GM23338 (cell line): ENCODE data around the gene GADD45A. TPM values are rescaled to one million over a fixed set of nuclear protein-coding genes. Genes with fewer than 3 reads are reported as not detected.
A peak's percentile ranks its signal among the peaks of the same experiment; 100 is the strongest.

ENCODE experiments used
- ATAC-seq: fragments of 200-7000 bp; cut with Tn5 transposase; 3 replicates; pipeline ENCODE4 v1.9.1; 2020
- DNase-seq: peaks from one replicate; pipeline ENCODE4 v3.0.0-alpha.2; 2015; ENCODE audit warnings: low spot score
- H2AFZ ChIP-seq: fragments of 200-600 bp; sonication (generic); 2 replicates; pipeline ENCODE4 v1.8.0; 2016; ENCODE audit warnings: antibody characterized with exemption, mild to moderate bottlenecking, moderate library complexity
- H3F3A ChIP-seq: fragments of 200-600 bp; sonication (generic); replicated peaks from 2 replicates; pipeline ENCODE4 v1.8.0; 2017; ENCODE audit warnings: antibody characterized with exemption, mixed run types, low read depth
- H3K27ac ChIP-seq: fragments of 200-600 bp; sonication (generic); 2 replicates; pipeline ENCODE4 v1.6.1; 2016; ENCODE audit warnings: low read depth
- H3K27me3 ChIP-seq: fragments of 200-600 bp; sonication (generic); 2 replicates; pipeline ENCODE4 v1.8.0; 2016; ENCODE audit warnings: mild to moderate bottlenecking, mixed run types, moderate library complexity; ENCODE audit not compliant: insufficient read depth
- H3K36me3 ChIP-seq: fragments of 200-600 bp; sonication (generic); 2 replicates; pipeline ENCODE4 v1.8.0; 2016; ENCODE audit warnings: mild to moderate bottlenecking; ENCODE audit not compliant: insufficient read depth
- H3K4me1 ChIP-seq: fragments of 200-600 bp; sonication (generic); 2 replicates; pipeline ENCODE4 v1.8.0; 2016; ENCODE audit warnings: mild to moderate bottlenecking, moderate library complexity; ENCODE audit not compliant: insufficient read depth
- H3K4me2 ChIP-seq: fragments of 200-600 bp; sonication (generic); 2 replicates; pipeline ENCODE4 v1.7.1; 2017; ENCODE audit warnings: mixed run types
- H3K4me3 ChIP-seq: fragments of 200-600 bp; sonication (generic); 2 replicates; pipeline ENCODE4 v1.6.1; 2016; ENCODE audit warnings: mixed run types
- H3K79me2 ChIP-seq: fragments of 200-600 bp; sonication (generic); replicated peaks from 2 replicates; pipeline ENCODE4 v1.8.0; 2017; ENCODE audit warnings: mild to moderate bottlenecking; ENCODE audit not compliant: insufficient read depth
- H3K9me2 ChIP-seq: fragments of 200-600 bp; sonication (generic); 2 replicates; pipeline ENCODE4 v1.8.0; 2017; ENCODE audit not compliant: insufficient read depth
- H4K20me1 ChIP-seq: fragments of 200-600 bp; sonication (generic); replicated peaks from 2 replicates; pipeline ENCODE4 v1.8.0; 2017; ENCODE audit warnings: mild to moderate bottlenecking; ENCODE audit not compliant: insufficient read depth
- H3K27ac Mint-ChIP-seq: 2 replicates; pipeline ENCODE4 v1.8.0; 2020; ENCODE audit warnings: inconsistent platforms, mild to moderate bottlenecking, moderate library complexity, mixed read lengths
- H3K27me3 Mint-ChIP-seq: 3 replicates; pipeline ENCODE4 v1.8.0; 2022; ENCODE audit warnings: low read depth, mild to moderate bottlenecking, moderate library complexity, mixed read lengths, inconsistent platforms; ENCODE audit not compliant: insufficient read depth, poor library complexity
- H3K36me3 Mint-ChIP-seq: 3 replicates; pipeline ENCODE4 v1.8.0; 2021; ENCODE audit warnings: low read depth, mild to moderate bottlenecking, inconsistent platforms, moderate library complexity, mixed read lengths
- H3K4me1 Mint-ChIP-seq: 3 replicates; pipeline ENCODE4 v1.8.0; 2020; ENCODE audit warnings: mild to moderate bottlenecking, inconsistent platforms, mixed read lengths
- H3K4me3 Mint-ChIP-seq: 3 replicates; pipeline ENCODE4 v1.8.0; 2021; ENCODE audit warnings: moderate library complexity, mild to moderate bottlenecking, inconsistent platforms, mixed read lengths
- H3K9me3 Mint-ChIP-seq: 3 replicates; pipeline ENCODE4 v1.8.0; 2020; ENCODE audit warnings: moderate library complexity, mild to moderate bottlenecking, inconsistent platforms, mixed read lengths
- CREB1 ChIP-seq: fragments of 250-450 bp; sonication (Bioruptor Pico); IDR thresholded peaks from 2 replicates; pipeline ENCODE4 v1.5.0; 2020; ENCODE audit warnings: low read depth, mild to moderate bottlenecking, moderate library complexity
- CTCF ChIP-seq, 2 experiments: fragments of 200-600 bp in 1 of 2; sonication (generic) in 1 of 2; conservative IDR thresholded peaks; 2 replicates each; pipeline versions ENCODE4 v1.5.1 to v1.6.1; 2016 to 2017; ENCODE audit warnings: antibody characterized with exemption in 2 of 2, low read depth in 2 of 2, mild to moderate bottlenecking in 2 of 2, moderate library complexity in 1 of 2
- ETS1 ChIP-seq: IDR thresholded peaks from 2 replicates; pipeline ENCODE4 v1.6.1; 2016; ENCODE audit warnings: antibody characterized with exemption
- EZH2 ChIP-seq: fragments of 200-600 bp; sonication (generic); IDR thresholded peaks from one replicate; pipeline ENCODE4 v1.8.0; 2017; ENCODE audit warnings: antibody characterized with exemption, mild to moderate bottlenecking, low read depth; ENCODE audit not compliant: unreplicated experiment
- EZH2phosphoT487 ChIP-seq: fragments of 200-600 bp; sonication (generic); IDR thresholded peaks from one replicate; pipeline ENCODE4 v1.8.1; 2018; ENCODE audit warnings: antibody characterized with exemption; ENCODE audit not compliant: unreplicated experiment
- JUNB ChIP-seq: IDR thresholded peaks from one replicate; pipeline ENCODE4 v1.6.1; 2016; ENCODE audit warnings: antibody characterized with exemption; ENCODE audit not compliant: unreplicated experiment
- NANOG ChIP-seq: IDR thresholded peaks from 2 replicates; pipeline ENCODE4 v1.6.1; 2016; ENCODE audit warnings: antibody characterized with exemption, borderline replicate concordance
- POLR2AphosphoS5 ChIP-seq: IDR thresholded peaks from 2 replicates; pipeline ENCODE4 v1.6.1; 2016; ENCODE audit warnings: antibody characterized with exemption, low read depth
- REST ChIP-seq: IDR thresholded peaks from one replicate; pipeline ENCODE4 v1.6.1; 2018; ENCODE audit warnings: antibody characterized with exemption; ENCODE audit not compliant: unreplicated experiment
- STAT1 ChIP-seq: IDR thresholded peaks from one replicate; pipeline ENCODE4 v1.6.1; 2016; ENCODE audit warnings: antibody characterized with exemption; ENCODE audit not compliant: unreplicated experiment
- ZNF114 ChIP-seq: fragments of 250-450 bp; sonication (Bioruptor Pico); IDR thresholded peaks from 2 replicates; pipeline ENCODE4 v1.5.0; 2020; ENCODE audit warnings: mild to moderate bottlenecking, moderate library complexity
- ZNF331 ChIP-seq: fragments of 250-450 bp; sonication (Bioruptor Pico); IDR thresholded peaks from 2 replicates; pipeline ENCODE4 v1.5.0; 2020; ENCODE audit warnings: low read depth, mild to moderate bottlenecking, moderate library complexity
- ZNF462 ChIP-seq: fragments of 250-450 bp; sonication (Bioruptor Pico); IDR thresholded peaks from 2 replicates; pipeline ENCODE4 v1.5.0; 2020; ENCODE audit warnings: mild to moderate bottlenecking, moderate library complexity
- polyA plus RNA-seq: library from polyadenylated mRNA; unstranded; fragments of >200 nt; fragmentation: Nextera tagmentation; extraction: Ambion mirVana; gene quantifications from 2 replicates; pipeline ENCODE4 v1.2.1, GENCODE V29; 2016
- total RNA-seq: library from RNA; depleted of rRNA; stranded (reverse); fragments of >200 nt; shearing (Covaris generic); gene quantifications from 2 replicates; pipeline ENCODE4 v1.2.3, GENCODE V29; 2014

Gene GADD45A
- total and polyA plus RNA-seq, 2 experiments from 2014 or later = 25.9 to 39.5 TPM

GRCh38 chr1:67646145-67647035 lies 38.6 kb upstream of the GADD45A start:
- H3K27me3 Mint-ChIP-seq = peaks cover 2% of the 10 kb centered on the region
- H3K4me1 ChIP-seq = no peaks in the 10 kb centered on the region
- no peaks in the 10 kb centered on the region for H3F3A ChIP-seq
- H3K4me3 ChIP-seq = no peak overlapping the region
- no peak for TF ChIP-seq EZH2phosphoT487
- TF ChIP-seq ZNF114 = no peak
- no peak for TF ChIP-seq CREB1
- no peak for TF ChIP-seq STAT1
- no peak for TF ChIP-seq POLR2AphosphoS5
- no peak for TF ChIP-seq ZNF331 (CRISPR knock-in tag)
- TF ChIP-seq REST = no peak
- TF ChIP-seq EZH2 = no peak
- no peak for TF ChIP-seq CTCF (conservative IDR thresholded peaks at IDR 0.05; ENCODE audit: low read depth in 2 of 2)
- TF ChIP-seq NANOG = no peak
- TF ChIP-seq JUNB = no peak
- no peak for TF ChIP-seq ETS1
- no peak for TF ChIP-seq ZNF462 (CRISPR knock-in tag)
- H3K27ac ChIP-seq = no peak overlapping the region
- peak; percentile 46 for ATAC-seq
- peak overlapping the region; percentile 43; the same call in 1 of the 2 replicates for H2AFZ ChIP-seq
- H3K27ac Mint-ChIP-seq = no peak overlapping the region
- H3K79me2 ChIP-seq = no peaks in the 10 kb centered on the region
- no peaks in the 10 kb centered on the region for H3K36me3 ChIP-seq
- H3K4me2 ChIP-seq = no peak overlapping the region
- H3K4me1 Mint-ChIP-seq = no peaks in the 10 kb centered on the region; the same call in 2 of the 3 replicates
- no peaks in the 10 kb centered on the region for H3K36me3 Mint-ChIP-seq
- no peak for DNase-seq
- H4K20me1 ChIP-seq = no peaks in the 10 kb centered on the region
- no peaks in the 10 kb centered on the region for H3K9me2 ChIP-seq
- no peak overlapping the region for H3K4me3 Mint-ChIP-seq
- no peaks in the 10 kb centered on the region for H3K9me3 Mint-ChIP-seq
- H3K27me3 ChIP-seq = no peaks in the 10 kb centered on the region
